Stomach (tissue), 4 donors: ENCODE measurements around the gene ZFYVE16.
"Not testable (repeated sequence)": the region's sequence is repeated elsewhere in the genome, so short reads cannot be mapped to it uniquely, and the experiment has no call there.

Experiments used
- EP300 ChIP-seq: sonication (generic); formaldehyde crosslinking; IDR thresholded peaks from one replicate; pipeline ENCODE4 v1.6.1; 2017; ENCODE audit warnings: antibody characterized with exemption
- POLR2A ChIP-seq, 4 donors: fragments of 450-650 bp; IDR thresholded peaks; one replicate each; pipeline ENCODE4 v1.6.1; 2016; ENCODE audit warnings: antibody characterized with exemption in 4 of 4, control low read depth in 2 of 4, mild to moderate bottlenecking in 1 of 4, moderate library complexity in 1 of 4
- TF ChIP-seq, protein P1 (sequence below), 7 experiments: fragments of 450-650 bp in 4 of 7; fragments of 200-600 bp in 3 of 7; sonication (generic) in 3 of 7; IDR thresholded peaks; one replicate each; pipeline ENCODE4 v1.5.1; 2016 to 2019; ENCODE audit warnings: antibody characterized with exemption in 7 of 7, control low read depth in 2 of 7, mild to moderate bottlenecking in 1 of 7

DNA sequence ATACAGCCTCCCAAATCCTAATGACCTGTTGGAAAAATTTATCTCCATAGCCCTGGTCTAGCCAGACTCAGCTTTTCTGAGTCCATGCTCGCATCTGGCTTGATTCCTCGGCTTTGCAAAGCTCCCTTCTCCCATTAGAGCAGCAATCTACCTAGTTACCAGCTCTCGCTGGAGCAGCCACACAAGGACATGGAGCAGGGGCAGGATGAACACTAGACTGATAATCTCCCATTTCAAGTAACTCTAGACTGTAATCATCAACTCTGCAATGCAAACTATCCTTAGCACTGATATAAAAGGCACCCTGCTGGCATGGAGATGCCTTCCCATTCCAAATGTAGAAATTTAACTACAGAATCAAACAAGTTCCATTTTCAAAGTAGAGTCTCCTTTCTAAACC is 17.5 kb upstream of the ZFYVE16 start:
- not testable (repeated sequence) for TF ChIP-seq EP300; POLR2A (IDR thresholded peaks at IDR 0.05)
- TF ChIP-seq, protein P1, sequence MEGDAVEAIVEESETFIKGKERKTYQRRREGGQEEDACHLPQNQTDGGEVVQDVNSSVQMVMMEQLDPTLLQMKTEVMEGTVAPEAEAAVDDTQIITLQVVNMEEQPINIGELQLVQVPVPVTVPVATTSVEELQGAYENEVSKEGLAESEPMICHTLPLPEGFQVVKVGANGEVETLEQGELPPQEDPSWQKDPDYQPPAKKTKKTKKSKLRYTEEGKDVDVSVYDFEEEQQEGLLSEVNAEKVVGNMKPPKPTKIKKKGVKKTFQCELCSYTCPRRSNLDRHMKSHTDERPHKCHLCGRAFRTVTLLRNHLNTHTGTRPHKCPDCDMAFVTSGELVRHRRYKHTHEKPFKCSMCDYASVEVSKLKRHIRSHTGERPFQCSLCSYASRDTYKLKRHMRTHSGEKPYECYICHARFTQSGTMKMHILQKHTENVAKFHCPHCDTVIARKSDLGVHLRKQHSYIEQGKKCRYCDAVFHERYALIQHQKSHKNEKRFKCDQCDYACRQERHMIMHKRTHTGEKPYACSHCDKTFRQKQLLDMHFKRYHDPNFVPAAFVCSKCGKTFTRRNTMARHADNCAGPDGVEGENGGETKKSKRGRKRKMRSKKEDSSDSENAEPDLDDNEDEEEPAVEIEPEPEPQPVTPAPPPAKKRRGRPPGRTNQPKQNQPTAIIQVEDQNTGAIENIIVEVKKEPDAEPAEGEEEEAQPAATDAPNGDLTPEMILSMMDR (IDR thresholded peaks at IDR 0.05) = not testable (repeated sequence)
